Gastrocnemius medialis (tissue), 4 donors: ENCODE data around the gene EIF2AK2. TPM values are rescaled to one million over a fixed set of nuclear protein-coding genes. Genes with fewer than 3 reads are reported as not detected.

Experiments
- ATAC-seq, 2 donors: fragments of 150-250 bp; one replicate each; pipeline ENCODE4 v1.9.1; 2016
- DNase-seq, 2 donors: peaks; one replicate each; pipeline ENCODE4 v3.0.0-alpha.2; 2019
- H3K27ac ChIP-seq, 4 donors: fragments of 200-600 bp; sonication (generic); 1 replicate in 1 of 4; 2 replicates in 3 of 4; pipeline ENCODE4 v1.5.1; 2016 to 2018; ENCODE audit warnings: mild to moderate bottlenecking in 2 of 4, moderate library complexity in 1 of 4
- H3K27me3 ChIP-seq, 3 donors: fragments of 200-600 bp; sonication (generic) in 2 of 3; 1 replicate in 1 of 3; 2 replicates in 2 of 3; pipeline versions ENCODE4 v1.5.1 to v1.6.0; 2016 to 2019; ENCODE audit warnings: mild to moderate bottlenecking in 1 of 3, moderate library complexity in 1 of 3
- H3K36me3 ChIP-seq, 2 donors: fragments of 200-600 bp; sonication (generic) in 1 of 2; one replicate each; pipeline ENCODE4 v1.5.1; 2017 to 2018
- H3K4me1 ChIP-seq, 2 donors: fragments of 200-600 bp; sonication (generic) in 1 of 2; one replicate each; pipeline ENCODE4 v1.5.1; 2016 to 2017; ENCODE audit warnings: mild to moderate bottlenecking in 2 of 2
- H3K4me3 ChIP-seq, 4 donors: fragments of 200-600 bp; sonication (generic) in 3 of 4; 1 replicate in 1 of 4; 2 replicates in 3 of 4; pipeline ENCODE4 v1.5.1; 2016 to 2019; ENCODE audit warnings: mild to moderate bottlenecking in 2 of 4
- H3K9me3 ChIP-seq, 3 donors: fragments of 200-600 bp; sonication (generic) in 2 of 3; 1 replicate in 1 of 3; 2 replicates in 2 of 3; pipeline ENCODE4 v1.5.1; 2016 to 2019
- POLR2A ChIP-seq, 2 donors: fragments of 450-650 bp; IDR thresholded peaks; one replicate each; pipeline ENCODE4 v1.6.1; 2017; ENCODE audit warnings: antibody characterized with exemption in 2 of 2, mild to moderate bottlenecking in 2 of 2, moderate library complexity in 2 of 2
- in situ Hi-C, 4 donors: fragments of 200-750 bp; cut with MboI; loops; one replicate each; pipeline versions ENCODE4 v1.15.0 to v1.8.0; 2017; ENCODE audit warnings: low sequenced_read_pairs in 4 of 4
- intact Hi-C: fragments of 100-400 bp; cut with DNase I; formaldehyde crosslinking; loops from one replicate; pipeline ENCODE4 v1.15.1; 2023; ENCODE audit warnings: low total_unique reads
- total RNA-seq, 4 donors: library from RNA; depleted of rRNA; stranded (reverse); fragments of >200 nt; gene quantifications; one replicate each; pipeline versions ENCODE4 v1.1.0 to v1.2.3, GENCODE V29; 2016
- TF ChIP-seq, protein P1 (sequence below), 5 experiments: fragments of 450-650 bp in 3 of 5; fragments of 200-600 bp in 2 of 5; sonication (generic) in 2 of 5; IDR thresholded peaks in 4 of 5; conservative IDR thresholded peaks in 1 of 5; 1 replicate in 4 of 5; 2 replicates in 1 of 5; pipeline ENCODE4 v1.5.1; 2016 to 2019; ENCODE audit warnings: antibody characterized with exemption in 5 of 5, mild to moderate bottlenecking in 3 of 5, moderate library complexity in 3 of 5

Gene EIF2AK2
- total RNA-seq, 4 donors from 2014 or later = 3.9 to 11.0 (median 6.9) TPM

- in situ Hi-C loops = no loop called here
Measured at GRCh38 chr2:37098416-37099118, 58.2 kb downstream of the EIF2AK2 start.

GRCh38 chr2:37096568-37096967 lies 60.2 kb downstream of the EIF2AK2 start:
- in situ Hi-C loops (no loop called here), intact Hi-C loops (no loop called here)
- ATAC-seq = no peak
- TF ChIP-seq, protein P1, sequence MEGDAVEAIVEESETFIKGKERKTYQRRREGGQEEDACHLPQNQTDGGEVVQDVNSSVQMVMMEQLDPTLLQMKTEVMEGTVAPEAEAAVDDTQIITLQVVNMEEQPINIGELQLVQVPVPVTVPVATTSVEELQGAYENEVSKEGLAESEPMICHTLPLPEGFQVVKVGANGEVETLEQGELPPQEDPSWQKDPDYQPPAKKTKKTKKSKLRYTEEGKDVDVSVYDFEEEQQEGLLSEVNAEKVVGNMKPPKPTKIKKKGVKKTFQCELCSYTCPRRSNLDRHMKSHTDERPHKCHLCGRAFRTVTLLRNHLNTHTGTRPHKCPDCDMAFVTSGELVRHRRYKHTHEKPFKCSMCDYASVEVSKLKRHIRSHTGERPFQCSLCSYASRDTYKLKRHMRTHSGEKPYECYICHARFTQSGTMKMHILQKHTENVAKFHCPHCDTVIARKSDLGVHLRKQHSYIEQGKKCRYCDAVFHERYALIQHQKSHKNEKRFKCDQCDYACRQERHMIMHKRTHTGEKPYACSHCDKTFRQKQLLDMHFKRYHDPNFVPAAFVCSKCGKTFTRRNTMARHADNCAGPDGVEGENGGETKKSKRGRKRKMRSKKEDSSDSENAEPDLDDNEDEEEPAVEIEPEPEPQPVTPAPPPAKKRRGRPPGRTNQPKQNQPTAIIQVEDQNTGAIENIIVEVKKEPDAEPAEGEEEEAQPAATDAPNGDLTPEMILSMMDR (IDR thresholded peaks at IDR 0.05 in 4 of 5, conservative IDR thresholded peaks at IDR 0.05 in 1 of 5) = no peak
- no peak for TF ChIP-seq POLR2A (IDR thresholded peaks at IDR 0.05)
- Histone ChIP-seq H3K4me3 (no peak overlapping the region), H3K27ac (no peak overlapping the region), H3K36me3 (peaks cover 6 to 67% of the 10 kb centered on the region in 2 donors), H3K9me3 (no peaks in the 10 kb centered on the region), H3K4me1 (no peaks in the 10 kb centered on the region), H3K27me3 (no peaks in the 10 kb centered on the region)
- no peak for DNase-seq

More at GRCh38 chr2:37098416-37099118, 58.2 kb downstream of the EIF2AK2 start:
- no peak overlapping the region for H3K4me3 ChIP-seq
- H3K4me1 ChIP-seq = no peaks in the 10 kb centered on the region
- no peak overlapping the region for H3K27ac ChIP-seq
- TF ChIP-seq, protein P1 (IDR thresholded peaks at IDR 0.05 in 4 of 5, conservative IDR thresholded peaks at IDR 0.05 in 1 of 5) = no peak
- TF ChIP-seq POLR2A (IDR thresholded peaks at IDR 0.05) = no peak
- H3K36me3 ChIP-seq = peaks cover 6 to 51% of the 10 kb centered on the region in 2 donors
- intact Hi-C loops = no loop called here
- DNase-seq (no peak), ATAC-seq (no peak)
- H3K27me3 ChIP-seq = no peaks in the 10 kb centered on the region
- H3K9me3 ChIP-seq = no peaks in the 10 kb centered on the region

DNA sequence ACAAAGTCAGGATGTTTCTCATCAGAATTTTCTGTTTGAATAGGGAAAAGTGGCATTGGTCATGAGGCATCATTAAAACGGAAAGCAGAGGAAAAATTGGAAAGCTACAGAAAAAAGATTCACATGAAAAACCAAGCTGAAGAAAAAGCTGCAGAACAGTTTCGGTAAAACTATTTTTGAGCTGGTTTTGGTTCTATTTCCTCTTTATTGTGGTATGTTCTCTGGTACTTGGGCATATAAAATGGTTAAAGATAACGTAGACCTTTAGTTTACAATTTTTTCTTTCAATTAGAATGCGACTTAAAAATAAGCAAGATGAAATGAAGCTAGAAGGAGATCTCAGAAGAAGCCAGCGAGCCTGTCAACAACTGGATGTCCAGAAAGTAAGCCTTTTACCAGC lies 64.9 kb downstream of the EIF2AK2 start:
- no peaks in the 10 kb centered on the region for H3K9me3 ChIP-seq
- no peak overlapping the region for H3K27ac ChIP-seq
- ATAC-seq (no peak), DNase-seq (no peak)
- no peaks in the 10 kb centered on the region for H3K27me3 ChIP-seq
- no peak for TF ChIP-seq POLR2A (IDR thresholded peaks at IDR 0.05)
- TF ChIP-seq, protein P1 (IDR thresholded peaks at IDR 0.05 in 4 of 5, conservative IDR thresholded peaks at IDR 0.05 in 1 of 5) = no peak
- intact Hi-C loops (no loop called here), in situ Hi-C loops (no loop called here)
- no peaks in the 10 kb centered on the region for H3K4me1 ChIP-seq
- H3K4me3 ChIP-seq = no peak overlapping the region
- H3K36me3 ChIP-seq = peaks cover 4 to 85% of the 10 kb centered on the region in 2 donors

DNA sequence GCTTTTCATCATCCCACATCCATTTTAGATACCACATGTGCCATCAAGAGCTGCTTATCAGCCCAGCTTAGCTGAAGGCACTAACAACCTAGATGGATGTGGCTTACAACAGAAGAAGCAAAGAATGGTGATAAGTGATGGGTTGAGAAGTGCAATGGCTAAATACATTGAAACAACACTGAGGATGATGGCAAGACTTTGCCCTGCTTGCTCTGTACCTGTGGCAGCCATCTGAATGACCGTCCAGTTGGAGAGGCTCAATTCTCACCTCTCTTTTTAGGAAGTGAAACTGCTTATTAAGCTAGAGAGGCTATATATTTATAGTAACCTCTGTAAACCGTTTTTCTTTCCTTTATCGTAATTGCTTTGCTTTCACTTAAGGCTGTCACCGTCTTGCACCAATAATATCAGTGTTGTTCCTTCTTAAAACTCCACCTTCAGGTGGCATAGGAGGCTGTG lies 66.7 kb downstream of the EIF2AK2 start:
- intact Hi-C loops = no loop called here
- Histone ChIP-seq H3K4me3 (no peak overlapping the region), H3K4me1 (peaks cover 6% of the 10 kb centered on the region in 2 donors), H3K9me3 (no peaks in the 10 kb centered on the region), H3K27me3 (no peaks in the 10 kb centered on the region), H3K27ac (no peak overlapping the region), H3K36me3 (peaks cover 2 to 66% of the 10 kb centered on the region in 2 donors)
- DNase-seq (no peak), ATAC-seq (no peak)
- in situ Hi-C loops = no loop called here
- no peak for TF ChIP-seq POLR2A (IDR thresholded peaks at IDR 0.05)
- TF ChIP-seq, protein P1 (IDR thresholded peaks at IDR 0.05 in 4 of 5, conservative IDR thresholded peaks at IDR 0.05 in 1 of 5) = no peak
